ENCODE data around the gene SDHD. TPM values are rescaled to one million over a fixed set of nuclear protein-coding genes. Genes with fewer than 3 reads are reported as not detected.

SDHD gene
- polyA plus RNA-seq, 1 of the 3 experiments (the other 2 are of a cell fraction): 169 TPM

GRCh38 chr11:112143597-112143996 is 56.9 kb downstream of the SDHD start:
- Histone ChIP-seq H3F3A (replicated peaks; ENCODE audit: insufficient read depth) (no peaks in the 10 kb centered on the region), H4K20me1 (ENCODE audit: insufficient read depth) (no peaks in the 10 kb centered on the region), H3K4me3 (ENCODE audit: low read depth in 2 of 2, low read length in 1 of 2) (no peak overlapping the region), H3K27ac (ENCODE audit: low read depth in 2 of 2, low read length in 1 of 2) (no peak overlapping the region), H3K36me3 (replicated peaks in 1 of 2; ENCODE audit: control insufficient read depth in 1 of 2, insufficient read depth in 2 of 2, low read length in 1 of 2) (peaks cover 0 to 3% of the 10 kb centered on the region in 2 experiments), H2AFZ (ENCODE audit: low read depth) (no peak overlapping the region), H3K9ac (no peak overlapping the region), H3K27me3 (ENCODE audit: insufficient read depth) (no peaks in the 10 kb centered on the region), H3K4me2 (no peak overlapping the region), H3K9me2 (no peaks in the 10 kb centered on the region), H3K79me2 (ENCODE audit: insufficient read depth) (no peaks in the 10 kb centered on the region), H3K9me3 (peaks cover 11% of the 10 kb centered on the region; the same call in 1 of the 2 replicates), H3K4me1 (ENCODE audit: control insufficient read depth in 1 of 2, insufficient read depth in 2 of 2, low read depth in 1 of 2, low read length in 1 of 2) (no peaks in the 10 kb centered on the region)
- ChIA-PET CTCF (interaction anchor here (0.8 to 1.4 kb wide), 3 partner anchors 29 to 76 kb away, joined by 3 read pairs; partner anchors contain the start of gene BCO2), POLR2A (no interaction called here)
- no peak for DNase-seq
- TF ChIP-seq NRF1 (IDR thresholded peaks at IDR 0.05; ENCODE audit: low read depth, low read length) (no peak), JUND (IDR thresholded peaks at IDR 0.05) (no peak), GATA2 (CRISPR knock-in tag; IDR thresholded peaks at IDR 0.05) (no peak)
- WGBS (ENCODE audit: low lambda C conversion rate): 81% methylated on average over 3 of the region's 3 CpGs

Other genes starting within 250 kb of the SDHD start
- 17.9 and 23.4 TPM in 2 replicates for gene ALG9, start 215.3 kb upstream of the SDHD start, polyA plus RNA-seq (2012; rRNA removed)
- gene FDXACB1, start 207.7 kb upstream of the SDHD start, polyA plus RNA-seq (2012; rRNA removed): 2.8 and 3.2 TPM in 2 replicates
- 36.7 and 61.2 TPM in 2 replicates for gene CFAP68, start 207.3 kb upstream of the SDHD start, polyA plus RNA-seq (2012; rRNA removed)
- gene CRYAB, start 175.1 kb upstream of the SDHD start, polyA plus RNA-seq (2012; rRNA removed): 0.92 and 1.5 TPM in 2 replicates
- gene HSPB2, start 174.1 kb upstream of the SDHD start, polyA plus RNA-seq (2012; rRNA removed): not detected in 2 replicates
- gene C11orf52, start 168.0 kb upstream of the SDHD start, polyA plus RNA-seq (2012; rRNA removed): not detected in 2 replicates
- 5.3 and 6.8 TPM in 2 replicates for gene DIXDC1, start 149.5 kb upstream of the SDHD start, polyA plus RNA-seq (2012; rRNA removed)
- 14.4 and 17.8 TPM in 2 replicates for gene DLAT, start 61.5 kb upstream of the SDHD start, polyA plus RNA-seq (2012; rRNA removed)
- gene PIH1D2, start 12.9 kb upstream of the SDHD start, polyA plus RNA-seq (2012; rRNA removed): 0.97 and 2.0 TPM in 2 replicates
- 9.2 and 13.1 TPM in 2 replicates for gene NKAPD1, start 12.6 kb upstream of the SDHD start, polyA plus RNA-seq (2012; rRNA removed)
- gene TIMM8B, start 117 bp upstream of the SDHD start, polyA plus RNA-seq (2012; rRNA removed): 156 and 188 TPM in 2 replicates
- gene IL18, start 77.2 kb downstream of the SDHD start, polyA plus RNA-seq (2012; rRNA removed): 0.28 TPM in 1 of 2 replicates, not detected in the other
- 0.15 TPM in 1 of 2 replicates, not detected in the other for gene TEX12, start 80.5 kb downstream of the SDHD start, polyA plus RNA-seq (2012; rRNA removed)
- 0.87 and 1.2 TPM in 2 replicates for gene BCO2, start 88.6 kb downstream of the SDHD start, polyA plus RNA-seq (2012; rRNA removed)
- 50.0 and 54.0 TPM in 2 replicates for gene PTS, start 139.6 kb downstream of the SDHD start, polyA plus RNA-seq (2012; rRNA removed)
- not detected in 2 replicates for gene PLET1, start 174.0 kb downstream of the SDHD start, polyA plus RNA-seq (2012; rRNA removed)